ENCODE data around the gene SARS2.
A peak's percentile ranks its signal among the peaks of the same experiment; 100 is the strongest.

SARS2 gene

DNA sequence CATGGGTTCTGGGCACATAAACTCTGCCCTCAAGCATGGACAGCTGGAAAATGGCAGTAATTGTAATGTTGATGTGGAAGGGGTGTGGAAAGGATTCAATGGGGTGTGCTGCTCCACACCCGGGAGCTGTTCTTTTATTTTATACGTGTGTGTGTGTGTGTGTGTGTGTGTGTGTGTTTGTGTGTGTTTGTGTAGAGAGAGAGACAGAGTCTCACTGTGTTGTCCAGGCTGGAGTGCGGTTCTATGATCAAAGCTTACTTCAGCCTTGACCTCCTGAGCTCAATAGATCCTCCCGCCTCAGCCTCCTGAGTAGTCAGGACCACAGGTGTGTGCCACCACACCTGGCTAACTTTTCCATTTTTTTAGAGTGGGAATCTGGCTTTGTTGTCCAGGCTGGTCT lies 3.0 kb upstream of the SARS2 start:
- no peak overlapping the region for H3K4me3 ChIP-seq (ENCODE audit: low read length)
- no peak for TF ChIP-seq ZNF274 (IDR thresholded peaks at IDR 0.05; ENCODE audit: low read depth, low read length)

DNA sequence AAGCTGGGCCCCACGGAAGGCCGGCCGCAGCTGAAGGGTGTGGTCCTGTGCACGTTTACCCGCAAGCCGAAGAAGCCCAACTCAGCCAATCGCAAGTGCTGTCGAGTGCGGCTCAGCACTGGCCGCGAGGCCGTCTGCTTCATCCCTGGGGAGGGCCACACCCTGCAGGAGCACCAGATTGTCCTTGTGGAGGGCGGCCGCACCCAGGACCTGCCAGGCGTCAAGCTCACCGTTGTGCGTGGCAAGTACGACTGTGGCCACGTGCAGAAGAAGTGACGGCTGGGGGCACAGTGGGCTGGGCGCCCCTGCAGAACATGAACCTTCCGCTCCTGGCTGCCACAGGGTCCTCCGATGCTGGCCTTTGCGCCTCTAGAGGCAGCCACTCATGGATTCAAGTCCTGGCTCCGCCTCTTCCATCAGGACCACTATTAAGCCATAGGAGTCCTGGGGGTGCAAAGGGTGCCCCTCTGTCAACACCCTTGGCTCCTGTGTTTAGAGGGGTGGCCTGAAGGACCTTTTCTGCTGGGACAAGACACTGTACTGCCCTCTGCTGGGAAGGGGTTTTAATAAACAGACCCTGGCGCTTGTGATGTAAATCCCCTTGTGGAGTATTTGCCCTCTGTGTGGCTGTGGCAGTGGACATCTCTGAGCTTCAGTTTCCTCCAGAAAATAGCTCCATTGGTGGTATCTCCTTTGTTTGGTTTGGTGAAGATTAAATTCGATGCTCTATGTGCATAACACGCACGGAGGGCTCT lies 2.0 kb upstream of the SARS2 start:
- no peak for TF ChIP-seq ZNF274 (IDR thresholded peaks at IDR 0.05; ENCODE audit: low read depth, low read length)
- no peak overlapping the region for H3K4me3 ChIP-seq (ENCODE audit: low read length)

GRCh38 chr19:38931521-38931793 lies 894 bp upstream of the SARS2 start:
- no peak for TF ChIP-seq ZNF274 (IDR thresholded peaks at IDR 0.05; ENCODE audit: low read depth, low read length)
- H3K4me3 ChIP-seq (ENCODE audit: low read length), result peak overlapping the region; percentile 86

GRCh38 chr19:38930776-38931520 lies 385 bp upstream of the SARS2 start, which contains the start of gene MRPS12:
TSS of gene MRPS12 (plus strand) at chr19:38930944. CDS start at chr19:38931295, 351 bp downstream.
- peak within 1 kb of the TSS; percentile 86 for H3K4me3 ChIP-seq (ENCODE audit: low read length)
- TF ChIP-seq ZNF274 (IDR thresholded peaks at IDR 0.05; ENCODE audit: low read depth, low read length), result no peak

GRCh38 chr19:38928391-38929001 lies 2.1 kb downstream of the SARS2 start:
- H3K4me3 ChIP-seq (ENCODE audit: low read length), result no peak overlapping the region
- no peak for TF ChIP-seq ZNF274 (IDR thresholded peaks at IDR 0.05; ENCODE audit: low read depth, low read length)

- TF ChIP-seq ZNF274 (IDR thresholded peaks at IDR 0.05; ENCODE audit: low read depth, low read length), result no peak
- H3K4me3 ChIP-seq (ENCODE audit: low read length), result no peak overlapping the region
These were observed 6.2 kb downstream of the SARS2 start for GRCh38 chr19:38924388-38924787.

GRCh38 chr19:38922482-38922881 lies 8.1 kb downstream of the SARS2 start:
- no peak overlapping the region for H3K4me3 ChIP-seq (ENCODE audit: low read length)
- no peak for TF ChIP-seq ZNF274 (IDR thresholded peaks at IDR 0.05; ENCODE audit: low read depth, low read length)

GRCh38 chr19:38921420-38922274 lies 8.9 kb downstream of the SARS2 start:
- no peak overlapping the region for H3K4me3 ChIP-seq (ENCODE audit: low read length)
- no peak for TF ChIP-seq ZNF274 (IDR thresholded peaks at IDR 0.05; ENCODE audit: low read depth, low read length)

GRCh38 chr19:38920602-38921419 lies 9.8 kb downstream of the SARS2 start:
- TF ChIP-seq ZNF274 (IDR thresholded peaks at IDR 0.05; ENCODE audit: low read depth, low read length), result no peak
- no peak overlapping the region for H3K4me3 ChIP-seq (ENCODE audit: low read length)

DNA sequence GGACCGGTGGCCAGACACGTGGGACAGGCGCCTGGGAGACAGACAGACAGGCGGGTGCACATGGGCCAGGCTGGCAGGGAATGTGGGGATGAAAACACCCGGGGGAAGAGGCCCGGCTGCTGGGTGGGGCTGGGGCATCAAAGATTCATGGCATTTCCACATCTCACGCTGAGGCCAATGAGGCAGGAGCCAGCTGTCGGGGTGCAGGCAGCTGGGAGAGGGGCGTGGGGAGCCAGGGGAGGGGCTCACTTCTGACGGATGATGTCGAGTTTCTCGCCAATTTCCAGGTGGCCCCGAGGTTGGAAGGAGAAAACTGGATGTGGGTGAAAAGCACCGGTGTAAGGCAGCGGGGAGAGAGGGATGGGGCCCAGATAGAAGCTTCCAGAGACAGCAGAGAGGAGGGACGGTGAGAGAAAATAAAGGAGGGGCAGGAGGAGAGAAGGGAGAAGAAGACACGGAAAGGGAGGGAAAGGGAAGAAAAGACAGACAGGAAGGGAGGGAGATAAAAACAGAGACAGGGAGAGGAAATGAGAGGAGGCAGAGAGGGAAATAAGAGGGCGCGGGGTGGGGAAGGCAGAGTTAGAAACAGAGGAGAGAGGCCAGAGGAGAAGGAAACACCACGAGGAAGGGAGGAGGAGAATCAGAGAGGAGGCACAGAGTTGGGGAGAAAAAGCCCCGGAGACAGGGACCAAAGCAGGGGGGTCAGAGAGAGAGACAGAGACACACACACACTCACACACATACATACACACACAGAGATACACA lies 10.5 kb downstream of the SARS2 start:
- TF ChIP-seq ZNF274 (IDR thresholded peaks at IDR 0.05; ENCODE audit: low read depth, low read length), result no peak
- H3K4me3 ChIP-seq (ENCODE audit: low read length), result no peak overlapping the region

- H3K4me3 ChIP-seq (ENCODE audit: low read length), result no peak overlapping the region
- no peak for TF ChIP-seq ZNF274 (IDR thresholded peaks at IDR 0.05; ENCODE audit: low read depth, low read length)
These were observed 12.0 kb downstream of the SARS2 start for GRCh38 chr19:38918526-38918925.

DNA sequence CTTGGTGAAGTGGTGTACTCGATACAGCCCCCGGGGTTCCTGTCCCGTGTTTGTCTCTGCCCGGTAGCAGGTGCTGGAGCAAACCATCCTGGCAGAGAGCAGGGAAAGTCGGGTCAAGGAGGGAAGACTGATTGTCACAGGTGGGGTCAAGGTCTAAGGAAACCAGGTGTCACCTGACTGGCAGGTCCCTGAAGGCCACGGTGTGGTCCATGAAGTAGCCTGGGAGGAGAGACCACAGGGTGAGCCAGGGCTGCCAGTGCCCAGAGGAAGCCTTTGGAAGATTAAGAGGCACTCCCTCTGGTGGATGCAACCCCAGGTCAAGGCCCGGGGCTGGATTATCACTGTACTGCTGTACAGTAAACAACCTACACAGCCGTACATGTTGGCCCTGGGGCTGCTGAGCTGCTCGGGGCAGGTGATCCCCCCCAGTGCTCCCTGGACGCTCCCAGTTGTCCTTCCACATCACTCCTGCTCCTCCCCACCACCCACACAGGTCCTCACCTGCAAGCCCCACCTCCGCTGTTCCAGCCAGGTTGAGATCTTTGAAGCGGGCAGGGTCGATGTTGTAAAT lies 12.6 kb downstream of the SARS2 start:
- TF ChIP-seq ZNF274 (IDR thresholded peaks at IDR 0.05; ENCODE audit: low read depth, low read length), result no peak
- no peak overlapping the region for H3K4me3 ChIP-seq (ENCODE audit: low read length)

Measured in GM08714 (cell line).